ENCODE data around the gene LEKR1.

GRCh38 chr3:157075693-157076420, 249.7 kb downstream of the LEKR1 start:
- TF ChIP-seq SP1 (IDR thresholded peaks at IDR 0.05) (no peak), BHLHE40 (IDR thresholded peaks at IDR 0.05; ENCODE audit: borderline replicate concordance) (no peak)

Data from HEK293T (cell line).